HCT116 (cell line): ENCODE measurements around the gene AURKAIP1. TPM values are rescaled to one million over a fixed set of nuclear protein-coding genes. Genes with fewer than 3 reads are reported as not detected.

ENCODE experiments used
- ATAC-seq: fragments of 200-7000 bp; cut with Tn5 transposase; 2 replicates; pipeline ENCODE4 v1.9.1; 2020; ENCODE audit warnings: mild to moderate bottlenecking, moderate library complexity
- BruUV-seq: library from RNA; stranded (reverse); fragments of 400-500 nt; replicated peaks from 2 replicates; lab custom pipeline; 2021; lab: Mats Ljungman, UMichigan
- CTCF ChIA-PET: fragments of 300-600 bp; sonication (Branson Sonifier 250); formaldehyde crosslinking; loops from one replicate; lab custom pipeline; 2021; ENCODE audit warnings: antibody characterized with exemption; lab: Charles Lee
- POLR2A ChIA-PET: fragments of 300-600, 350-600 bp; sonication (Branson Sonifier 250); formaldehyde crosslinking; loops from one replicate; lab custom pipeline; 2021; ENCODE audit warnings: antibody characterized with exemption; lab: Charles Lee
- RAD21 ChIA-PET, 2 experiments: fragments of 300-600 bp; sonication (Branson Sonifier 250); formaldehyde crosslinking; loops; one replicate each; lab custom pipeline; 2023; ENCODE audit warnings: low total read pairs in 2 of 2; ENCODE audit not compliant: uncharacterized antibody in 2 of 2, unreplicated experiment in 2 of 2, low non-redundant PET in 1 of 2; lab: Charles Lee
- DNase-seq: peaks from one replicate; pipeline ENCODE4 v3.0.0-alpha.2; 2010; ENCODE audit warnings: low read depth, low spot score
- H2AFZ ChIP-seq: fragments of 200-600 bp; shearing (Covaris generic), sonication (generic); 2 replicates; pipeline ENCODE4 v1.6.1; 2017; ENCODE audit warnings: low read depth, mixed run types, mixed read lengths, antibody characterized with exemption, low read length; ENCODE audit not compliant: poor library complexity, severe bottlenecking
- H3K27ac ChIP-seq: 2 replicates; pipeline ENCODE4 v1.5.1; 2012; ENCODE audit warnings: low read depth, low read length
- H3K27me3 ChIP-seq: fragments of 200-600 bp; sonication (generic); 2 replicates; pipeline ENCODE4 v1.6.1; 2016; ENCODE audit warnings: mixed run types, low read length, mixed read lengths; ENCODE audit not compliant: insufficient read depth
- H3K36me3 ChIP-seq, 2 experiments: fragments of 200-500 bp in 1 of 2; fragments of 200-600 bp in 1 of 2; sonication (Bioruptor generic) in 1 of 2; sonication (generic) in 1 of 2; 2 replicates each; pipeline versions ENCODE4 v1.5.1 to v1.6.1; 2014 to 2016; ENCODE audit warnings: low read length in 2 of 2, inconsistent platforms in 1 of 2, mixed read lengths in 1 of 2, mixed run types in 1 of 2; ENCODE audit not compliant: insufficient read depth in 2 of 2, control insufficient read depth in 1 of 2
- H3K4me1 ChIP-seq, 2 experiments: fragments of 200-600 bp in 1 of 2; sonication (generic) in 1 of 2; 2 replicates each; pipeline versions ENCODE4 v1.5.1 to v1.6.1; 2012 to 2017; ENCODE audit warnings: low read length in 2 of 2, inconsistent platforms in 1 of 2, mild to moderate bottlenecking in 1 of 2, mixed read lengths in 1 of 2, mixed run types in 1 of 2, moderate library complexity in 1 of 2; ENCODE audit not compliant: insufficient read depth in 2 of 2, control insufficient read depth in 1 of 2
- H3K4me2 ChIP-seq: fragments of 200-600 bp; sonication (generic); 2 replicates; pipeline ENCODE4 v1.6.1; 2017; ENCODE audit warnings: mixed run types, low read length, mixed read lengths
- H3K4me3 ChIP-seq, 2 experiments: fragments of 200-600 bp in 1 of 2; sonication (generic) in 1 of 2; replicated peaks in 1 of 2; 2 replicates each; pipeline ENCODE4 v1.5.1; 2011 to 2016; ENCODE audit warnings: low read length in 2 of 2, control low read depth in 1 of 2, low read depth in 1 of 2, mild to moderate bottlenecking in 1 of 2, mixed read lengths in 1 of 2, mixed run types in 1 of 2
- H3K79me2 ChIP-seq: fragments of 200-600 bp; sonication (generic); 2 replicates; pipeline ENCODE4 v1.6.1; 2017; ENCODE audit warnings: mild to moderate bottlenecking, mixed run types, low read length, moderate library complexity, mixed read lengths; ENCODE audit not compliant: insufficient read depth
- H3K9ac ChIP-seq: fragments of 200-600 bp; sonication (generic); 2 replicates; pipeline ENCODE4 v1.6.1; 2016; ENCODE audit warnings: low read length, mixed read lengths
- H3K9me2 ChIP-seq: fragments of 200-600 bp; sonication (generic), shearing (Covaris generic); 2 replicates; pipeline ENCODE4 v1.6.1; 2017; ENCODE audit warnings: mixed run types, mild to moderate bottlenecking, moderate library complexity; ENCODE audit not compliant: insufficient read depth
- H3K9me3 ChIP-seq, 2 experiments: fragments of 200-500 bp in 1 of 2; fragments of 200-600 bp in 1 of 2; sonication (Bioruptor generic) in 1 of 2; sonication (generic) in 1 of 2; 2 replicates each; pipeline ENCODE4 v1.6.1; 2014 to 2017; ENCODE audit warnings: low read length in 2 of 2, mixed read lengths in 2 of 2, inconsistent platforms in 1 of 2, low read depth in 1 of 2, mild to moderate bottlenecking in 1 of 2, mixed run types in 1 of 2, moderate library complexity in 1 of 2; ENCODE audit not compliant: control insufficient read depth in 1 of 2, insufficient read depth in 1 of 2
- H4K20me1 ChIP-seq: fragments of 200-600 bp; sonication (generic), shearing (Covaris generic); 2 replicates; pipeline ENCODE4 v1.6.1; 2017; ENCODE audit warnings: mixed run types, mild to moderate bottlenecking, moderate library complexity; ENCODE audit not compliant: insufficient read depth
- CBX3 ChIP-seq: IDR thresholded peaks from 2 replicates; pipeline ENCODE4 v1.6.1; 2012; ENCODE audit warnings: low read depth
- CEBPB ChIP-seq: IDR thresholded peaks from 2 replicates; pipeline ENCODE4 v1.6.1; 2012; ENCODE audit warnings: low read depth
- EGR1 ChIP-seq: IDR thresholded peaks from 2 replicates; pipeline ENCODE4 v1.6.1; 2012; ENCODE audit warnings: low read depth
- EZH2phosphoT487 ChIP-seq: fragments of 200-600 bp; IDR thresholded peaks from 2 replicates; pipeline ENCODE4 v1.6.1; 2018; ENCODE audit warnings: antibody characterized with exemption, borderline replicate concordance
- FOSL1 ChIP-seq: IDR thresholded peaks from 2 replicates; pipeline ENCODE4 v1.6.1; 2012; ENCODE audit warnings: low read depth
- MAX ChIP-seq: IDR thresholded peaks from 2 replicates; pipeline ENCODE4 v1.6.1; 2012
- POLR2A ChIP-seq: IDR thresholded peaks from 2 replicates; pipeline ENCODE4 v1.7.0; 2011; ENCODE audit warnings: borderline replicate concordance; ENCODE audit not compliant: insufficient read depth, insufficient read length; ENCODE audit errors: extremely low read depth
- POLR2AphosphoS5 ChIP-seq: IDR thresholded peaks from 2 replicates; pipeline ENCODE4 v1.6.1; 2011; ENCODE audit warnings: mild to moderate bottlenecking, low read depth, low read length, moderate library complexity
- SP1 ChIP-seq: IDR thresholded peaks from 2 replicates; pipeline ENCODE4 v1.6.1; 2012; ENCODE audit warnings: low read depth
- YY1 ChIP-seq: IDR thresholded peaks from 2 replicates; pipeline ENCODE4 v1.6.1; 2011; ENCODE audit warnings: low read length, low read depth, moderate library complexity, mild to moderate bottlenecking; ENCODE audit not compliant: insufficient replicate concordance; ENCODE audit errors: extremely low read depth
- ZFX ChIP-seq: fragments of 450-650 bp; IDR thresholded peaks from 2 replicates; pipeline ENCODE4 v1.6.1; 2017
- intact Hi-C: fragments of 100-400 bp; cut with micrococcal nuclease; formaldehyde crosslinking; loops from 2 replicates; pipeline ENCODE4 v1.10.0; 2022
- total RNA-seq: library from RNA; stranded (reverse); gene quantifications from one replicate; pipeline ENCODE4 v1.2.1, GENCODE V29; 2021; ENCODE audit not compliant: unreplicated experiment

AURKAIP1 gene
- total RNA-seq, 1 experiment from 2014 or later = 200 TPM

GRCh38 chr1:1407636-1408318 lies 32.8 kb upstream of the AURKAIP1 start:
- H2AFZ ChIP-seq = no peak overlapping the region

GRCh38 chr1:1406821-1407635 lies 32.0 kb upstream of the AURKAIP1 start, which contains the start of gene MRPL20:
TSS of gene MRPL20 (minus strand) at chr1:1407293. CDS start at chr1:1407217, 76 bp downstream.
- no TSS peak for BruUV-seq
- ChIA-PET CTCF (interaction anchor here (0.8 kb wide), 2 partner anchors 34 to 98 kb away, joined by 3 read pairs; no protein-coding TSS in a partner anchor), RAD21 (interaction anchor here in 1 of 2 experiments (1.4 kb wide), 1 partner anchor 27 kb away, joined by 3 read pairs; no protein-coding TSS in a partner anchor), POLR2A (interaction anchor here (1.0 to 2.0 kb wide), 2 partner anchors 8 to 17 kb away, joined by 3 to 7 read pairs; partner anchors contain the start of gene CCNL2)
- Histone ChIP-seq H3K79me2 (peaks cover 65% of the 10 kb centered on the region), H3K4me2 (peak within 1 kb of the TSS; percentile 95), H3K9ac (peak within 1 kb of the TSS; percentile 98), H2AFZ (no peak within 1 kb of the TSS), H3K4me1 (peaks cover 17 to 32% of the 10 kb centered on the region in 2 experiments), H3K36me3 (peaks cover 9 to 32% of the 10 kb centered on the region in 2 experiments; a peak in 3 of 4 replicates), H3K27ac (peak within 1 kb of the TSS; percentile 99), H3K27me3 (no peaks in the 10 kb centered on the region), H3K9me3 (peaks cover 0 to under 1% of the 10 kb centered on the region in 2 experiments; a peak in 1 of 4 replicates), H3K4me3 (peak within 1 kb of the TSS; percentile 88 to 92), H3K9me2 (no peaks in the 10 kb centered on the region), H4K20me1 (peaks cover 4% of the 10 kb centered on the region; the same call in 1 of the 2 replicates)
- intact Hi-C loops = loop anchor here (2.0 kb wide), 1 partner anchor 26 kb away; no protein-coding TSS in a partner anchor
- ATAC-seq = peak; percentile 86
- TF ChIP-seq FOSL1 = no peak
- TF ChIP-seq YY1 = peak; percentile 97
- peak; percentile 96 for TF ChIP-seq POLR2AphosphoS5
- TF ChIP-seq MAX = no peak
- no peak for TF ChIP-seq EZH2phosphoT487
- peak; percentile 90 for TF ChIP-seq POLR2A
- TF ChIP-seq SP1 = no peak
- peak; percentile 88; the same call in 1 of the 2 replicates for TF ChIP-seq ZFX
- DNase-seq = peak; percentile 73

More at GRCh38 chr1:1407636-1408318, 32.8 kb upstream of the AURKAIP1 start:
- Histone ChIP-seq H3K27ac (peak overlapping the region; percentile 99), H3K9me2 (no peaks in the 10 kb centered on the region), H3K4me3 (peak overlapping the region; percentile 88 to 92), H3K4me1 (peaks cover 17 to 25% of the 10 kb centered on the region in 2 experiments), H4K20me1 (peaks cover 4% of the 10 kb centered on the region; the same call in 1 of the 2 replicates), H3K79me2 (peaks cover 59% of the 10 kb centered on the region), H3K27me3 (no peaks in the 10 kb centered on the region), H3K9me3 (peaks cover 0 to 4% of the 10 kb centered on the region in 2 experiments; a peak in 1 of 4 replicates), H3K36me3 (peaks cover 9 to 26% of the 10 kb centered on the region in 2 experiments; a peak in 3 of 4 replicates), H3K4me2 (peak overlapping the region; percentile 95), H3K9ac (peak overlapping the region; percentile 98)
- intact Hi-C loops = loop anchor here (2.0 kb wide), 1 partner anchor 25 kb away; no protein-coding TSS in a partner anchor
- RAD21 ChIA-PET = no interaction called here
- TF ChIP-seq CEBPB (no peak), CBX3 (no peak), EGR1 (no peak), ZFX (peak; percentile 74)
- ATAC-seq = peak; percentile 38
- DNase-seq = no peak
- POLR2A ChIA-PET = interaction anchor here (1.0 to 2.0 kb wide), 2 partner anchors 9 to 16 kb away, joined by 3 to 7 read pairs; partner anchors contain the start of gene CCNL2
- no TSS peak for BruUV-seq
- CTCF ChIA-PET = interaction anchor here (0.8 kb wide), 2 partner anchors 34 to 97 kb away, joined by 3 read pairs; no protein-coding TSS in a partner anchor
